Peyer's patch (tissue), 4 donors: ENCODE measurements around the gene NUP98.

Source experiments
- CTCF ChIP-seq, 6 experiments: fragments of 450-650 bp in 4 of 6; fragments of 200-600 bp in 2 of 6; sonication (generic) in 1 of 6; IDR thresholded peaks; one replicate each; pipeline ENCODE4 v1.5.1; 2017 to 2019; ENCODE audit warnings: antibody characterized with exemption in 6 of 6, mild to moderate bottlenecking in 3 of 6, moderate library complexity in 1 of 6
- POLR2A ChIP-seq, 2 donors: fragments of 450-650 bp; IDR thresholded peaks; one replicate each; pipeline ENCODE4 v1.5.1; 2017; ENCODE audit warnings: antibody characterized with exemption in 2 of 2, mild to moderate bottlenecking in 2 of 2, moderate library complexity in 2 of 2

DNA sequence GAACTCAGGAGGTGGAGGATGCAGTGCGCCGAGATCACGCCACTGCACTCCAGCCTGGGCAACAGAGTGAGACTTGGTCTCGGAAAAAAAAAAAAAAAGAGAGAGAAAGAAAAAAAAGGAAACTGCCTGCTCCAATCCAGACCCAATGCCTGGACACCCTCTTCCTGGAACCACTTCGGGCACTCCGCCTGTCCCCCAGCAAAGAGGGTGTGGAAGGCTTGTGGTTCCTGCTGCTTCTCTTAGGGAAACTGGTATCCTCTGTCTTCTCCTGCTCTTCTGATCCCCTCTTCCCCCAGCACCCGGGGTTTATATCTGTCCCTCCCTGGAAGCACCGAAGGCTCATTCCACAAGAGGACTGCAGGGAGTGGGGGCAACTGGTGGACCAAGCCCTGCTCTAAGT, 139.1 kb downstream of the NUP98 start:
- TF ChIP-seq CTCF (IDR thresholded peaks at IDR 0.05), result no peak
- TF ChIP-seq POLR2A (IDR thresholded peaks at IDR 0.05), result no peak
